Spleen (tissue), 7 donors: ENCODE data around the gene THAP7.

Experiments
- CTCF ChIP-seq, 11 experiments: fragments of 200-600 bp in 7 of 11; fragments of 450-650 bp in 4 of 11; sonication (generic) in 4 of 11; IDR thresholded peaks in 8 of 11; conservative IDR thresholded peaks in 3 of 11; 1 replicate in 7 of 11; 2 replicates in 4 of 11; pipeline versions ENCODE4 v1.4.0 to v1.8.0; 2016 to 2021; ENCODE audit warnings: antibody characterized with exemption in 11 of 11, inconsistent platforms in 4 of 11, mild to moderate bottlenecking in 1 of 11
- POLR2A ChIP-seq, 3 donors: fragments of 450-650 bp; IDR thresholded peaks; one replicate each; pipeline ENCODE4 v1.5.1; 2017; ENCODE audit warnings: antibody characterized with exemption in 3 of 3, mild to moderate bottlenecking in 1 of 3
- donor health status: DM: no; HTN: no; CAD: no; lungs with moderate emphysema.
- donor health status: DM: no; HTN: no; CAD: no.
- donor health status: DM: no; HTN: no; CAD: no.

- TF ChIP-seq POLR2A (IDR thresholded peaks at IDR 0.05): no peak
- no peak for TF ChIP-seq CTCF (IDR thresholded peaks at IDR 0.05 in 8 of 11, conservative IDR thresholded peaks at IDR 0.05 in 3 of 11)
Measured at GRCh38 chr22:20977019-20977418, 24.9 kb downstream of the THAP7 start.
